ENCODE measurements around the gene GFRA1. TPM values are rescaled to one million over a fixed set of nuclear protein-coding genes. Genes with fewer than 3 reads are reported as not detected.

Gene GFRA1
- polyA plus RNA-seq, 1 donor (not counting 4 experiments of a cell fraction or from before 2014, with no cell fraction given), result not detected

- Histone ChIP-seq H3K4me2 (ENCODE audit: control insufficient read depth, extremely low read depth, insufficient read depth, low read depth, low read length) (no peak overlapping the region), H2AFZ (ENCODE audit: control insufficient read depth, low read length) (no peak overlapping the region), H3K36me3 (ENCODE audit: control insufficient read depth in 2 of 2, extremely low read depth in 1 of 2, insufficient read depth in 2 of 2, low read length in 2 of 2) (no peaks in the 10 kb centered on the region), H4K20me1 (ENCODE audit: control insufficient read depth, extremely low read depth, insufficient read depth, low read length) (no peaks in the 10 kb centered on the region), H3K9me1 (ENCODE audit: control insufficient read depth, extremely low read depth, insufficient read depth, low read length) (no peaks in the 10 kb centered on the region), H3K4me3 (ENCODE audit: control insufficient read depth in 2 of 3, extremely low read depth in 1 of 3, insufficient read depth in 2 of 3, low read depth in 1 of 3, low read length in 3 of 3) (no peak overlapping the region), H3K27ac (ENCODE audit: control insufficient read depth, insufficient read depth, low read length) (no peak overlapping the region), H3K27me3 (ENCODE audit: control insufficient read depth, extremely low read depth, insufficient read depth, low read length) (no peaks in the 10 kb centered on the region), H3K79me2 (ENCODE audit: control insufficient read depth, insufficient read depth, low read length) (no peaks in the 10 kb centered on the region), H3K9me3 (ENCODE audit: control insufficient read depth, low read depth, low read length) (no peaks in the 10 kb centered on the region), H3K9ac (ENCODE audit: control insufficient read depth, extremely low read depth, insufficient read depth, low read length) (no peak overlapping the region), H3K4me1 (ENCODE audit: control insufficient read depth, extremely low read depth, insufficient read depth, low read length) (peaks cover 4% of the 10 kb centered on the region)
- dilution Hi-C loops (cut with MboI; ENCODE audit: extremely low pct_ligation_motif_present, low sequenced_read_pairs), result no loop called here
- FAIRE-seq (no peak), DNase-seq (ENCODE audit: low read depth, low spot score) (no peak)
- no peak for TF ChIP-seq CTCF (optimal IDR thresholded peaks at IDR 0.05 in 1 of 3, IDR thresholded peaks at IDR 0.05 in 1 of 3, conservative IDR thresholded peaks at IDR 0.05 in 1 of 3; ENCODE audit: extremely low read depth in 1 of 3, insufficient read depth in 2 of 3, low read length in 3 of 3)
- no peak for TF ChIP-seq EZH2 (IDR thresholded peaks at IDR 0.05; ENCODE audit: low read length)
Measured at GRCh38 chr10:116011929-116012328, 261.1 kb downstream of the GFRA1 start.

- H4K20me1 ChIP-seq (ENCODE audit: control insufficient read depth, extremely low read depth, insufficient read depth, low read length), result no peaks in the 10 kb centered on the region
- H3K4me3 ChIP-seq (ENCODE audit: control insufficient read depth in 2 of 3, extremely low read depth in 1 of 3, insufficient read depth in 2 of 3, low read depth in 1 of 3, low read length in 3 of 3), result peak overlapping the region in 1 of 3 experiments; percentile 36
- H3K9me1 ChIP-seq (ENCODE audit: control insufficient read depth, extremely low read depth, insufficient read depth, low read length), result no peaks in the 10 kb centered on the region
- peak overlapping the region; percentile 64 for H3K4me2 ChIP-seq (ENCODE audit: control insufficient read depth, extremely low read depth, insufficient read depth, low read depth, low read length)
- no peaks in the 10 kb centered on the region for H3K79me2 ChIP-seq (ENCODE audit: control insufficient read depth, insufficient read depth, low read length)
- H2AFZ ChIP-seq (ENCODE audit: control insufficient read depth, low read length), result peak overlapping the region; percentile 89
- H3K27me3 ChIP-seq (ENCODE audit: control insufficient read depth, extremely low read depth, insufficient read depth, low read length), result no peaks in the 10 kb centered on the region
- dilution Hi-C loops (cut with MboI; ENCODE audit: extremely low pct_ligation_motif_present, low sequenced_read_pairs), result no loop called here
- DNase-seq (ENCODE audit: low read depth, low spot score) (no peak), FAIRE-seq (no peak)
- TF ChIP-seq CTCF (optimal IDR thresholded peaks at IDR 0.05 in 1 of 3, IDR thresholded peaks at IDR 0.05 in 1 of 3, conservative IDR thresholded peaks at IDR 0.05 in 1 of 3; ENCODE audit: extremely low read depth in 1 of 3, insufficient read depth in 2 of 3, low read length in 3 of 3), result no peak
- TF ChIP-seq EZH2 (IDR thresholded peaks at IDR 0.05; ENCODE audit: low read length), result no peak
- no peak overlapping the region for H3K9ac ChIP-seq (ENCODE audit: control insufficient read depth, extremely low read depth, insufficient read depth, low read length)
- H3K36me3 ChIP-seq (ENCODE audit: control insufficient read depth in 2 of 2, extremely low read depth in 1 of 2, insufficient read depth in 2 of 2, low read length in 2 of 2), result no peaks in the 10 kb centered on the region
- H3K27ac ChIP-seq (ENCODE audit: control insufficient read depth, insufficient read depth, low read length), result no peak overlapping the region
- peaks cover 4% of the 10 kb centered on the region for H3K4me1 ChIP-seq (ENCODE audit: control insufficient read depth, extremely low read depth, insufficient read depth, low read length)
- H3K9me3 ChIP-seq (ENCODE audit: control insufficient read depth, low read depth, low read length), result no peaks in the 10 kb centered on the region
Measured at GRCh38 chr10:116007256-116007891, 265.6 kb downstream of the GFRA1 start.

Other genes with a start within 250 kb of the GFRA1 start
- not detected in 3 replicates for gene CCDC172, start 51.2 kb upstream of the GFRA1 start, polyA plus RNA-seq
- gene PNLIPRP3, start 154.6 kb upstream of the GFRA1 start, polyA plus RNA-seq, result 64.5 to 120 TPM (median 117 TPM) in 3 replicates